MM.1S (cell line): ENCODE measurements around the gene TARP.
A peak's percentile ranks its signal among the peaks of the same experiment; 100 is the strongest.

Experiments used
- DNase-seq: peaks from one replicate; pipeline ENCODE4 v3.0.0-alpha.2; 2015
- H2AFZ ChIP-seq: fragments of 300-600 bp; sonication (generic); 2 replicates; pipeline ENCODE4 v1.6.0; 2016; ENCODE audit warnings: antibody characterized with exemption, low read length
- H3F3A ChIP-seq: fragments of 300-600 bp; sonication (generic); 2 replicates; pipeline ENCODE4 v1.6.1; 2016; ENCODE audit warnings: mild to moderate bottlenecking, antibody characterized with exemption, low read length, moderate library complexity, mixed read lengths; ENCODE audit not compliant: insufficient read depth
- H3K27ac ChIP-seq: fragments of 300-600 bp; sonication (generic); 2 replicates; pipeline ENCODE4 v1.5.1; 2016; ENCODE audit warnings: mild to moderate bottlenecking, low read length
- H3K27me3 ChIP-seq: fragments of 300-600 bp; sonication (generic); replicated peaks from 2 replicates; pipeline ENCODE4 v1.6.0; 2016; ENCODE audit warnings: low read length; ENCODE audit not compliant: insufficient read depth
- H3K36me3 ChIP-seq: fragments of 300-600 bp; sonication (generic); replicated peaks from 2 replicates; pipeline ENCODE4 v1.6.1; 2016; ENCODE audit warnings: mild to moderate bottlenecking, low read length, mixed read lengths; ENCODE audit not compliant: insufficient read depth
- H3K4me1 ChIP-seq: fragments of 300-600 bp; sonication (generic); 2 replicates; pipeline ENCODE4 v1.6.1; 2016; ENCODE audit warnings: low read length, mixed read lengths
- H3K4me2 ChIP-seq: fragments of 300-600 bp; sonication (generic); 2 replicates; pipeline ENCODE4 v1.6.0; 2016; ENCODE audit warnings: low read depth, low read length
- H3K4me3 ChIP-seq: fragments of 300-600 bp; sonication (generic); 2 replicates; pipeline ENCODE4 v1.5.1; 2016; ENCODE audit warnings: low read length, mixed read lengths
- H3K79me2 ChIP-seq: fragments of 300-600 bp; sonication (generic); 2 replicates; pipeline ENCODE4 v1.6.1; 2016; ENCODE audit warnings: mixed run types, low read length, mixed read lengths
- H3K9ac ChIP-seq: fragments of 300-600 bp; sonication (generic); 2 replicates; pipeline ENCODE4 v1.6.1; 2016; ENCODE audit warnings: low read length, mixed read lengths
- H3K9me2 ChIP-seq: fragments of 300-600 bp; sonication (generic); replicated peaks from 2 replicates; pipeline ENCODE4 v1.6.1; 2016; ENCODE audit warnings: mild to moderate bottlenecking, low read length, mixed read lengths; ENCODE audit not compliant: insufficient read depth
- H3K9me3 ChIP-seq: fragments of 300-600 bp; sonication (generic); replicated peaks from 2 replicates; pipeline ENCODE4 v1.6.1; 2016; ENCODE audit warnings: mild to moderate bottlenecking, low read length, mixed read lengths; ENCODE audit not compliant: insufficient read depth
- H4K20me1 ChIP-seq: fragments of 300-600 bp; sonication (generic); 2 replicates; pipeline ENCODE4 v1.6.1; 2016; ENCODE audit warnings: mild to moderate bottlenecking, low read length, moderate library complexity, mixed read lengths; ENCODE audit not compliant: insufficient read depth
- EZH2 ChIP-seq: fragments of 300-600 bp; sonication (generic); optimal IDR thresholded peaks from 2 replicates; pipeline ENCODE3; 2017; ENCODE audit warnings: low read depth, mild to moderate bottlenecking, antibody characterized with exemption, low read length, mixed read lengths
- EZH2phosphoT487 ChIP-seq: fragments of 300-600 bp; sonication (generic); IDR thresholded peaks from 2 replicates; pipeline ENCODE4 v1.6.1; 2018; ENCODE audit warnings: antibody characterized with exemption, low read length
- TF ChIP-seq, protein P1 (sequence below): fragments of 300-600 bp; sonication (generic); IDR thresholded peaks from 2 replicates; pipeline ENCODE4 v1.5.1; 2016; ENCODE audit warnings: antibody characterized with exemption, low read length, mixed read lengths

TARP gene

DNA sequence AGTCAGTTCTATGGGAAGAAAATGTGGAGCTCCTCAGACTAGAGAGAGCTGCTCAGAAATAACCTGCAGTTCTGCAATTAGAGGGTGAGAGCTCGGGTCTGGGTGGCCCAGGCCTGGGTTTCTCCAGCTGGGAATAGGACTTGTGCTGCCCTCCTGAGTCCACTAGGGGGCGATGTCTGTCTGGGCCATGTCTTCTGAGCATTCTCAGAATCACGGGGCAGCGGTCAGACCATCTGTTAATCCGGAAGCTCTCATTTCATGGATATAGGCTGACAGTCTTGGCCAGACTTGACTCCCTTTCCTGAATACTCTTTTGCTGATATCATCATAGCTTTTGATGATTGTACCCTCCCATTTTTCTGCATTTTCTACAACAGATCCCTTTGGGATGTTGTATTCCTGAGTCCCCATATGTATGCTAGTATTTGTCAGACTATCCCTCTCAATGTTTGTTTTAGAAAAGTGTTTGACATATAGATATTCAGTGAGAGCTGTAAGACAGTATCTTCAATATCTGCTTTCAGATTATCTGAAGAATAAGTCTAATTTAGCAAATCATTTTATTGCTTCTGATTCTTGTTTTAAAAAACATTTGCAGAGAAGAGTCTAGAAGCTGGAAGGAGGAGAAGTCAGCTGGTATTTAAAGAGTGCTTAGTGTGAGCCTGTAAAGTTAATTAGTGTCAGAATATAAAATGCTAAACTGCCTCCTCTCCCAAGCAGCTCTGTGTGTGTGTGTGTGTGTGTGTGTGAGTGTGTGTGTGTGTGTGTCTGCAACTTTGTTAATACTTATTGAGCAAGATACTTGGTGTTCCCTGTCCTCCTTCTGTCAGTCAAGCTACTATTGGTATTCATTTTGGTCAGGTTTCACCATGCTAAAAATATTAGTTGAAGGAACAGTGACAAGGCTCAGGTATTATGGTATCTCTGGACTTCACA lies 57.4 kb downstream of the TARP start:
- TF ChIP-seq, protein P1, sequence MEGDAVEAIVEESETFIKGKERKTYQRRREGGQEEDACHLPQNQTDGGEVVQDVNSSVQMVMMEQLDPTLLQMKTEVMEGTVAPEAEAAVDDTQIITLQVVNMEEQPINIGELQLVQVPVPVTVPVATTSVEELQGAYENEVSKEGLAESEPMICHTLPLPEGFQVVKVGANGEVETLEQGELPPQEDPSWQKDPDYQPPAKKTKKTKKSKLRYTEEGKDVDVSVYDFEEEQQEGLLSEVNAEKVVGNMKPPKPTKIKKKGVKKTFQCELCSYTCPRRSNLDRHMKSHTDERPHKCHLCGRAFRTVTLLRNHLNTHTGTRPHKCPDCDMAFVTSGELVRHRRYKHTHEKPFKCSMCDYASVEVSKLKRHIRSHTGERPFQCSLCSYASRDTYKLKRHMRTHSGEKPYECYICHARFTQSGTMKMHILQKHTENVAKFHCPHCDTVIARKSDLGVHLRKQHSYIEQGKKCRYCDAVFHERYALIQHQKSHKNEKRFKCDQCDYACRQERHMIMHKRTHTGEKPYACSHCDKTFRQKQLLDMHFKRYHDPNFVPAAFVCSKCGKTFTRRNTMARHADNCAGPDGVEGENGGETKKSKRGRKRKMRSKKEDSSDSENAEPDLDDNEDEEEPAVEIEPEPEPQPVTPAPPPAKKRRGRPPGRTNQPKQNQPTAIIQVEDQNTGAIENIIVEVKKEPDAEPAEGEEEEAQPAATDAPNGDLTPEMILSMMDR, result peak; percentile 96
- TF ChIP-seq EZH2phosphoT487 (no peak), EZH2 (no peak)
- Histone ChIP-seq H3K27ac (no peak overlapping the region), H3F3A (no peaks in the 10 kb centered on the region), H3K9me3 (no peaks in the 10 kb centered on the region), H3K27me3 (no peaks in the 10 kb centered on the region), H3K9ac (no peak overlapping the region), H3K4me2 (peak overlapping the region; percentile 30; the same call in 1 of the 2 replicates), H3K4me1 (peaks cover 6% of the 10 kb centered on the region), H3K36me3 (no peaks in the 10 kb centered on the region), H2AFZ (peak overlapping the region; percentile 27; the same call in 1 of the 2 replicates), H3K9me2 (no peaks in the 10 kb centered on the region), H3K79me2 (no peaks in the 10 kb centered on the region), H3K4me3 (no peak overlapping the region), H4K20me1 (no peaks in the 10 kb centered on the region)
- DNase-seq, result peak; percentile 81

DNA sequence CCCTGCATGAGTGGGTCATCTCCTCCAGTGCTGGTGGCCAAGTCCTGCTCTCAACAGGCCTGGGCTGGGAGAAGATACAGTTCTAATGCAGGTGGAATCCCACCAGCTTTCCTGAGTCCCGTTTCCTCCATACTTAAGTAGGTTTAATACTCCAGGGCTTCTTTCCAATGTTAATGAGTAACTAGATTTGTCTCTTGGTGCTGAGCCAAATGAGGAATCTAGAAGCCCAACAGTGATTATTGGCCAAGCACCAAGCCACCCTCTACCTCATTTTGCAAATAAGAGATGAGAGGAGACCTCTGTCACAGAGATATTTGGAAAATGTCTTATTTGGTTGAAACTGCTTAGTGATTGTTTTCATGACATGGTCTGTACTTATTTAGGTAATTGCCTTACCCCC lies 58.3 kb downstream of the TARP start:
- no peak overlapping the region for H3K27ac ChIP-seq
- no peak overlapping the region for H3K4me2 ChIP-seq
- no peak overlapping the region for H3K4me3 ChIP-seq
- H3K9ac ChIP-seq, result no peak overlapping the region
- no peaks in the 10 kb centered on the region for H3F3A ChIP-seq
- peaks cover 6% of the 10 kb centered on the region for H3K4me1 ChIP-seq
- DNase-seq, result no peak
- no peak overlapping the region for H2AFZ ChIP-seq
- H3K27me3 ChIP-seq, result no peaks in the 10 kb centered on the region
- no peaks in the 10 kb centered on the region for H3K9me2 ChIP-seq
- H3K9me3 ChIP-seq, result no peaks in the 10 kb centered on the region
- TF ChIP-seq, protein P1, result no peak
- no peak for TF ChIP-seq EZH2
- TF ChIP-seq EZH2phosphoT487, result no peak
- no peaks in the 10 kb centered on the region for H4K20me1 ChIP-seq
- H3K36me3 ChIP-seq, result no peaks in the 10 kb centered on the region
- H3K79me2 ChIP-seq, result no peaks in the 10 kb centered on the region

DNA sequence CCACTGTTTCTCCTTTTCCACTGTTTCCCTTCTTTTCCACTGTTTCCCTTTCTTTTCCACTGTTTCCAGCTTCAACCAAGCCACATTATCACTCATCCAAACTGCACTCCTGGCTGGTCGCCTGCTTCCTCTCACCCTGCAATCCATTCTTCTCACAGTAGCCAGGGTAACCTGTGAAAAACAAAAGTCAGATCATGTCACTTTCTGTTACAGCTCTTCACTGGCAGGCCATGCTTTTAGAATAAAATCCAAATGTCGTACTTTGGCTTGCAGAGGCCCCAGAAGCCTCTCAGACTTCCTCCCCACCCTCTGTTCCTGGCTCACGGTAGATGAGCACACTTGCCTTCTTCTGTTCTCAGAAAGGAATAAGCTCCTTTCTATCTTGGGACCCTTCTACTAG lies 61.5 kb downstream of the TARP start:
- Histone ChIP-seq H3K9me3 (no peaks in the 10 kb centered on the region), H3K79me2 (no peaks in the 10 kb centered on the region), H2AFZ (no peak overlapping the region), H3K4me3 (no peak overlapping the region), H3K9me2 (no peaks in the 10 kb centered on the region), H3K4me2 (no peak overlapping the region), H3K36me3 (no peaks in the 10 kb centered on the region), H3K9ac (no peak overlapping the region), H4K20me1 (no peaks in the 10 kb centered on the region), H3K27ac (no peak overlapping the region), H3F3A (no peaks in the 10 kb centered on the region), H3K27me3 (no peaks in the 10 kb centered on the region), H3K4me1 (peaks cover 6% of the 10 kb centered on the region)
- TF ChIP-seq EZH2 (no peak), EZH2phosphoT487 (no peak)
- TF ChIP-seq, protein P1, result no peak
- no peak for DNase-seq
